ENCODE results near the gene RABL3. TPM values are rescaled to one million over a fixed set of nuclear protein-coding genes. Genes with fewer than 3 reads are reported as not detected.

Gene RABL3
- total RNA-seq, 4 donors from 2014 or later, result 9.3 to 14.8 (median 12.6) TPM

- TF ChIP-seq POLR2AphosphoS5 (IDR thresholded peaks at IDR 0.05), result no peak
- no peak for TF ChIP-seq POLR2A (IDR thresholded peaks at IDR 0.05)
- TF ChIP-seq, protein P1, sequence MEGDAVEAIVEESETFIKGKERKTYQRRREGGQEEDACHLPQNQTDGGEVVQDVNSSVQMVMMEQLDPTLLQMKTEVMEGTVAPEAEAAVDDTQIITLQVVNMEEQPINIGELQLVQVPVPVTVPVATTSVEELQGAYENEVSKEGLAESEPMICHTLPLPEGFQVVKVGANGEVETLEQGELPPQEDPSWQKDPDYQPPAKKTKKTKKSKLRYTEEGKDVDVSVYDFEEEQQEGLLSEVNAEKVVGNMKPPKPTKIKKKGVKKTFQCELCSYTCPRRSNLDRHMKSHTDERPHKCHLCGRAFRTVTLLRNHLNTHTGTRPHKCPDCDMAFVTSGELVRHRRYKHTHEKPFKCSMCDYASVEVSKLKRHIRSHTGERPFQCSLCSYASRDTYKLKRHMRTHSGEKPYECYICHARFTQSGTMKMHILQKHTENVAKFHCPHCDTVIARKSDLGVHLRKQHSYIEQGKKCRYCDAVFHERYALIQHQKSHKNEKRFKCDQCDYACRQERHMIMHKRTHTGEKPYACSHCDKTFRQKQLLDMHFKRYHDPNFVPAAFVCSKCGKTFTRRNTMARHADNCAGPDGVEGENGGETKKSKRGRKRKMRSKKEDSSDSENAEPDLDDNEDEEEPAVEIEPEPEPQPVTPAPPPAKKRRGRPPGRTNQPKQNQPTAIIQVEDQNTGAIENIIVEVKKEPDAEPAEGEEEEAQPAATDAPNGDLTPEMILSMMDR (IDR thresholded peaks at IDR 0.05), result no peak
- no peaks in the 10 kb centered on the region for H3K27me3 ChIP-seq
- H3K36me3 ChIP-seq, result peaks cover 10% of the 10 kb centered on the region
- WGBS, result 97% methylated on average over 1 of the region's 1 CpG
- H3K27ac ChIP-seq, result no peak overlapping the region
- no peak for DNase-seq (ENCODE audit: low spot score in 2 of 2)
- no peak overlapping the region for H3K4me3 ChIP-seq
- no peaks in the 10 kb centered on the region for H3K4me1 ChIP-seq
- H3K9me3 ChIP-seq, result no peaks in the 10 kb centered on the region
Observed at GRCh38 chr3:120752230-120752629, 9.9 kb upstream of the RABL3 start.

- TF ChIP-seq EP300 (IDR thresholded peaks at IDR 0.05) (no peak), POLR2AphosphoS5 (IDR thresholded peaks at IDR 0.05) (no peak), POLR2A (IDR thresholded peaks at IDR 0.05) (no peak)
- TF ChIP-seq, protein P1 (IDR thresholded peaks at IDR 0.05), result no peak
- H3K27me3 ChIP-seq, result no peaks in the 10 kb centered on the region
- no peak for DNase-seq (ENCODE audit: low spot score in 2 of 2)
- H3K4me3 ChIP-seq, result no peak overlapping the region
- no peak overlapping the region for H3K27ac ChIP-seq
- 91% methylated on average over 1 of the region's 1 CpG for WGBS
- H3K9me3 ChIP-seq, result no peaks in the 10 kb centered on the region
- H3K4me1 ChIP-seq, result no peaks in the 10 kb centered on the region
- peaks cover 3% of the 10 kb centered on the region for H3K36me3 ChIP-seq
Observed at GRCh38 chr3:120749843-120750242, 7.5 kb upstream of the RABL3 start.

DNA sequence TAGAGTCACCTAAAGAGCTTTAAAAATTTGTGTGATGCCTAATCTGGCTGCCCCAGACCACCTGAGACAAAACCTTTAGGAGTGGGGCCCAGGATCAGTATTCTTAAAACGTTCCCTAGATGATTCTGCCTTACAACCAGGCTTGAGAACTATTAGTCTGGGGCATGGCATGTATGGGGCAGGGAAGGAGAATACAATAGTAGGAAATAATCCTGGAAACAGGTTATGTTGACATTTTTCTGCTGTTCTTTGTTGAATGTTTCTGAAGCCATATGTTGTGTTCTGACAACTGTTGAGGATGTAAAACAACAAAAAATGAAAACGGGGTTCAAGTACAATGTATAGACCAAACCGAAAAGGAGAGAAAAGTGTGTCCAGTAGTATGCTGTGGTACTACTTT lies 3.1 kb upstream of the RABL3 start:
- Histone ChIP-seq H3K4me1 (peaks cover 21% of the 10 kb centered on the region), H3K4me3 (no peak overlapping the region), H3K27me3 (no peaks in the 10 kb centered on the region), H3K9me3 (no peaks in the 10 kb centered on the region), H3K36me3 (no peaks in the 10 kb centered on the region), H3K27ac (no peak overlapping the region)
- TF ChIP-seq, protein P1 (IDR thresholded peaks at IDR 0.05), result no peak
- TF ChIP-seq POLR2AphosphoS5 (IDR thresholded peaks at IDR 0.05) (no peak), POLR2A (IDR thresholded peaks at IDR 0.05) (no peak), EP300 (IDR thresholded peaks at IDR 0.05) (no peak)
- no peak for DNase-seq (ENCODE audit: low spot score in 2 of 2)
- WGBS, result 77% methylated on average over 3 of the region's 3 CpGs

GRCh38 chr3:120743556-120744195 lies 1.4 kb upstream of the RABL3 start:
- Histone ChIP-seq H3K36me3 (no peaks in the 10 kb centered on the region), H3K4me3 (peak overlapping the region; percentile 76), H3K27ac (peak overlapping the region; percentile 95), H3K4me1 (peaks cover 21% of the 10 kb centered on the region), H3K27me3 (no peaks in the 10 kb centered on the region), H3K9me3 (no peaks in the 10 kb centered on the region)
- DNase-seq (ENCODE audit: low spot score in 2 of 2), result no peak
- no peak for TF ChIP-seq EP300 (IDR thresholded peaks at IDR 0.05)
- no peak for TF ChIP-seq POLR2AphosphoS5 (IDR thresholded peaks at IDR 0.05)
- TF ChIP-seq, protein P1 (IDR thresholded peaks at IDR 0.05), result no peak
- no peak for TF ChIP-seq POLR2A (IDR thresholded peaks at IDR 0.05)
- WGBS, result 48% methylated on average over 6 of the region's 6 CpGs

- Histone ChIP-seq H3K9me3 (no peaks in the 10 kb centered on the region), H3K36me3 (peaks cover 1% of the 10 kb centered on the region), H3K4me3 (peak overlapping the region; percentile 76), H3K27ac (peak overlapping the region; percentile 95), H3K27me3 (no peaks in the 10 kb centered on the region), H3K4me1 (peaks cover 21% of the 10 kb centered on the region)
- peak in 1 of 2 donors; percentile 77 for DNase-seq (ENCODE audit: low spot score in 2 of 2)
- WGBS, result 0% methylated on average over 22 of the region's 26 CpGs
- TF ChIP-seq POLR2AphosphoS5 (IDR thresholded peaks at IDR 0.05), result no peak
- TF ChIP-seq, protein P1 (IDR thresholded peaks at IDR 0.05), result no peak
- no peak for TF ChIP-seq EP300 (IDR thresholded peaks at IDR 0.05)
- TF ChIP-seq POLR2A (IDR thresholded peaks at IDR 0.05), result no peak
Observed at GRCh38 chr3:120742849-120743365, 591 bp upstream of the RABL3 start.
